Left hindlimb (tissue), 1 donor: Measurements from ENCODE around the gene PCCA.
"Not testable (repeated sequence)": the region's sequence is repeated elsewhere in the genome, so short reads cannot be mapped to it uniquely, and the experiment has no call there.

Source experiments
- DNase-seq: peaks from one replicate; pipeline ENCODE4 v3.0.0-alpha.2; 2018

PCCA gene

GRCh38 chr13:100197591-100198365 is 108.9 kb downstream of the PCCA start:
- DNase-seq: no peak

- no peak for DNase-seq
These were observed 114.9 kb downstream of the PCCA start for GRCh38 chr13:100203696-100204367.

DNA sequence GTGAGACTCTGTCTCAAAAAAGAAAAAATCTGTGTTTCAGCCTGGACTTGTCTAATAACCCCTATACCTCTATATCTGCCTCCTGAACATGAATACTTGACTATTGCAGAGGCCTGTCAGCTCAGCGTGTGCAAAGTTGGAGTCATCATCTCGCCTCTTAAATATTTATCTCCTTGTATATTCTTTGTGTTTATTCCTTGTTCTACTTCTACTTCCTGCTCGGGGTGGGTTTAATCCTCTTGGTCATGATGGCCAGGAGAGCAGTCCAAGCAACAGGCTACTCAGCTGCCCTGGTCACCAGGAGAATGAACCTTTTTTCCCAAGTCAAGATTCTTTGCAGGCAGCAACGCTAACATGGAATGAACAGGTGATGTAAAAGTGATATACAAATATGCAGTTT is 119.1 kb downstream of the PCCA start:
- DNase-seq: no peak

- no peak for DNase-seq
These were observed 119.7 kb downstream of the PCCA start for GRCh38 chr13:100208626-100209025.

- no peak for DNase-seq
These were observed 121.2 kb downstream of the PCCA start for GRCh38 chr13:100209857-100210825.

- DNase-seq: no peak
These were observed 122.3 kb downstream of the PCCA start for GRCh38 chr13:100211016-100211710.

GRCh38 chr13:100212904-100213553 is 124.1 kb downstream of the PCCA start:
- DNase-seq: no peak

GRCh38 chr13:100213576-100213975 is 124.7 kb downstream of the PCCA start:
- DNase-seq: no peak

GRCh38 chr13:100214886-100215285 is 126.0 kb downstream of the PCCA start:
- no peak for DNase-seq

- DNase-seq: no peak
These were observed 132.3 kb downstream of the PCCA start for GRCh38 chr13:100221166-100221565.

- not testable (repeated sequence) for DNase-seq
These were observed 135.2 kb downstream of the PCCA start for GRCh38 chr13:100223966-100224530.

DNA sequence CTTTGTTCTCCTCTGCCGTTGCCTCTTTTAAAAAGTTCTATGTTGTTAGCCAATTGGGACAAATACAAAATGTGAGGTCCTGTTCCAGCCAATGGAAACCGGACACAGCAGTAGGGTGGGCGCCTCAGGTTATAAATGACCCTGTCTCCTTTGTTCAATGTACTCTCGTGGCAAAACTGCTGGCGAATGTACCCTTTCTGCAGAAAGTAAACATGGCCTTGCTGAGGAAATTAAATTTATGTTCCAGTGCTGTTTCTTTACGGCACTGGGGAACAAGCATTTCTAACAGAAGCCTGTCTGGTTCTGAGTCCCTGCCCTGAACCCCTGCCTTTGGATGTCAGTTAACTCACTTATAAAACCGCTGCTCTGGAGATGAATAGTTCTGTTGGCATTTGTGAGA is 140.7 kb downstream of the PCCA start:
- no peak for DNase-seq

- DNase-seq: no peak
These were observed 141.9 kb downstream of the PCCA start for GRCh38 chr13:100230769-100231149.

GRCh38 chr13:100231176-100231575 is 142.3 kb downstream of the PCCA start:
- DNase-seq: no peak

- no peak for DNase-seq
These were observed 145.1 kb downstream of the PCCA start for GRCh38 chr13:100234006-100234405.

- no peak for DNase-seq
These were observed 145.7 kb downstream of the PCCA start for GRCh38 chr13:100234524-100235136.

- DNase-seq: no peak
These were observed 146.5 kb downstream of the PCCA start for GRCh38 chr13:100235311-100235901.

DNA sequence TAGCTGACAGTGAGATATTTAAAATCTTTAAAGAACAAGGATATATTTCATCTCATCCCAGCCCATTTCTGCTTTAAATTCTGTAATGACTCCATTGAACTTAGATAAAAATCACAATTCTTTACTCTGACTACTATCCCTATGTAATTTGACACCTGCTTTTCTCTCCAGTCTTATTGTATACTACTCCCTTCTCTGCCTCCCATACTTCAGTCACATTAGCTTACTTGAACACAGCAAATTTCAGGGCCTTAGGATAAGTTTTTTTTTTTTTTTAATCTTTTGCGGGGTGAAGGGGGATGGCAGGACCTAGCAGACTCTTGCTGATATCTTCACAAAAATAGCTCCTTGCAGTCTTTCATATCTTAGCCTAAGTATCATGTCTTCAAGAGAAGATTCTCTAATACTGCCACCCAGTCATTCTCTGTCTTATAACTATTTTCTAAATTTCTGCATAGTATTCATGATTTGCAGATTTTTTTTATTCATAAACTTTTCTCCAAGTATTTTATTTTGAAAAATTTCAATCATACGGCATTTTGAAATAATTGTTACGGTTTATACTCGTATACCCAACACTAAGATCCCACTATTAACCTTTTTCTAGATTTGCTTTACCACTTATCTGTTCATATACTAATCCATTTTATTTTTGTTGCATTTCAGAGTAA is 151.4 kb downstream of the PCCA start:
- no peak for DNase-seq

DNA sequence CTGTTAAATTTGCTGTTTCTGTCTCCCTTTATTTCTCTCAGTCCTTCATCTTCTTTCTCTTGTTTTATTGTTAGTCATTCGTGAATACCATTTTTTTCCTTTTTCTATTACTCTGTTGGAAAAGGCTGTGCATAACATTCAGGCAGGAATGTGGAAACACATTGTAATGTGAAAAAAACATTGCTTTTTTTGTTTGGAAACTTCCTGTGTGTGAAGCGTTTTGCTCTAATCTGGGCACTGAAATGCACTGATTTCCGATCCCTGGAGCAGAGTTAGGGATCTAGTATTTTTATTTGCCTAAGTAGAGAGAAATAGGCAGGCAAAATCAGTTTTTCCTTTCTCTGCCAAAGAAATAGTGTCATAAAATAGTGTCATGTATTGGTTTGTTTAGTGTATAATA is 155.5 kb downstream of the PCCA start:
- DNase-seq: no peak

DNA sequence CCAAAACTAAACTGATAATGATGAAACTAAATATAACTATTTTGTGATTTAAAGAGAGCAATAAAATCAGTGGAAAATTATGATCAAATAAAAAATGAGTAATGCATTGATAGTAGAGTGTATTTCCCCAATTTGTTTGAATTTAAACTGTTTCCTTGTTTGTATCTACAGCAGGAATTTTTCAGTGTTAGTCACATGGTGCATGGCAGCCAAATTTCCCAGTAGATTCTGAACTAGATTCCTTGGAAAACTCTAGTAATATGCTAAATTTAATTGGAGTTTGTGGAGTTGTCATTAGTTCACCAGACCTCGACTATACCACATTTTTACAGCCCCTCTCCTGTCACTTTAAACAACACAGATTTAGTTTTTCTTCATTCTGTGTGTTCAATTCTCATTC is 156.2 kb downstream of the PCCA start:
- no peak for DNase-seq
